Gastroesophageal sphincter (tissue), 4 donors: ENCODE data around the gene TPRN. TPM values are rescaled to one million over a fixed set of nuclear protein-coding genes. Genes with fewer than 3 reads are reported as not detected.

Experiments used
- ATAC-seq: fragments of 150-250 bp; one replicate; pipeline ENCODE4 v1.9.1; 2016; ENCODE audit warnings: mild to moderate bottlenecking, moderate library complexity
- H3K27ac ChIP-seq, 4 donors: fragments of 200-600 bp; sonication (generic) in 3 of 4; 1 replicate in 3 of 4; 2 replicates in 1 of 4; pipeline ENCODE4 v1.5.1; 2016 to 2019
- H3K27me3 ChIP-seq: fragments of 200-600 bp; sonication (generic); one replicate; pipeline ENCODE4 v1.5.1; 2019
- H3K36me3 ChIP-seq, 2 donors: fragments of 200-600 bp; sonication (generic); one replicate each; pipeline ENCODE4 v1.5.1; 2019; ENCODE audit warnings: control low read depth in 1 of 2
- H3K4me1 ChIP-seq, 3 donors: fragments of 200-600 bp; sonication (generic); 1 replicate in 2 of 3; 2 replicates in 1 of 3; pipeline ENCODE4 v1.5.1; 2016 to 2019; ENCODE audit warnings: control low read depth in 2 of 3
- H3K4me3 ChIP-seq, 2 donors: fragments of 200-600 bp; sonication (generic); one replicate each; pipeline ENCODE4 v1.5.1; 2019; ENCODE audit warnings: mild to moderate bottlenecking in 1 of 2, moderate library complexity in 1 of 2
- H3K9me3 ChIP-seq, 3 donors: fragments of 200-600 bp; sonication (generic); one replicate each; pipeline ENCODE4 v1.5.1; 2017 to 2019; ENCODE audit warnings: control low read depth in 2 of 3
- CTCF ChIP-seq, 4 experiments: fragments of 200-600 bp in 2 of 4; fragments of 450-650 bp in 2 of 4; sonication (generic) in 1 of 4; IDR thresholded peaks; one replicate each; pipeline ENCODE4 v1.5.1; 2017 to 2019; ENCODE audit warnings: antibody characterized with exemption in 4 of 4, mild to moderate bottlenecking in 2 of 4, moderate library complexity in 2 of 4
- EP300 ChIP-seq: sonication (generic); formaldehyde crosslinking; IDR thresholded peaks from one replicate; pipeline ENCODE4 v1.6.1; 2017; ENCODE audit warnings: antibody characterized with exemption, mild to moderate bottlenecking
- POLR2A ChIP-seq, 2 donors: fragments of 450-650 bp; IDR thresholded peaks; one replicate each; pipeline ENCODE4 v1.6.1; 2017; ENCODE audit warnings: antibody characterized with exemption in 2 of 2, mild to moderate bottlenecking in 2 of 2, moderate library complexity in 1 of 2
- POLR2AphosphoS5 ChIP-seq: sonication (generic); formaldehyde crosslinking; IDR thresholded peaks from one replicate; pipeline ENCODE4 v1.6.1; 2017; ENCODE audit warnings: antibody characterized with exemption
- WGBS, 2 donors: methylation state at CpG; one replicate each; pipeline ENCODE4 v1.1.5; 2018; ENCODE audit warnings: low coverage in 1 of 2; 5-methylcytosine and 5-hydroxymethylcytosine counted together
- total RNA-seq, 4 donors: library from RNA; depleted of rRNA; stranded (reverse); fragments of >200 nt; gene quantifications; one replicate each; pipeline ENCODE4 v1.1.0, GENCODE V29; 2016

The TPRN gene
- total RNA-seq, 4 donors from 2014 or later = 3.6 to 11.6 (median 6.1) TPM

DNA sequence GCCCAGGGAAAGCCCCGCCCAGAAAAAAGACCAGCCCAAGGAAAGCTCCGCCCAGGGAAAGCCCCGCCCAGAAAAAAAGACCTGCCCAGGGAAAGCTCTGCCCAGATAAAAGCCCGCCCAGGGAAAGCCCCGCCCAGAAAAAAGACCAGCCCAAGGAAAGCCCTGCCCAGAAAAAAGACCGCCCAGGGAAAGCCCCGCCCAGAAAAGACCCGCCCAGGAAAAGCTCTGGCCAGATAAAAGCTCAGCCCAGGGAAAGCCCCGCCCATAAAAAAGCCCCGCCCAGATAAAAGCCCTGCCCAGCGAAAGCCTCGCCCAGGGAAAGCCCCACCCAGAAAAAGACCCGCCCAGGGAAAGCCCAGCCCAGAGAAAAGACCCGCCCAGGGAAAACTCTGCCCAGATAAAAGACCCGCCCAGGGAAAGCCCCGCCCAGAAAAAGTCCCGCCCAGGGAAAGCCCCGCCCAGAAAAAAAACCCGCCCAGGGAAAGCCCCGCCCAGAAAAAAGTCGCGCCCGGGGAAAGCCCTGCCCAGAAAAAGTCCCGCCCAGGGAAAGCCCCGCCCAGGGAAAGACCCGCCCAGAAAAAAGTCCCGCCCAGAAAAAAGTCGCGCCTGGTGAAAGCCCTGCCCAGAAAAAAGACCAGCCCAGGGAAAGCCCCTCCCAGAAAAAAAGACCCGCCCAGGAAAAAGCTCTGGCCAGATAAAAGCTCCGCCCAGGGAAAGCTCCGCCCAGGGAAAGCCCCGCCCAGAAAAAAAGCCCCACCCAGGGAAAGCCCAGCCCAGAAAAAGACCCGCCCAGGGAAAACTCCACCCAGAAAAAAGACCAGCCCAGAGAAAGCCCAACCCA, 49.7 kb downstream of the TPRN start:
- Histone ChIP-seq H3K27me3 (peaks cover 78% of the 10 kb centered on the region), H3K4me1 (no peaks in the 10 kb centered on the region), H3K4me3 (no peak overlapping the region), H3K9me3 (no peaks in the 10 kb centered on the region), H3K27ac (no peak overlapping the region), H3K36me3 (no peaks in the 10 kb centered on the region)
- no peak for ATAC-seq
- WGBS, 2 donors = 30 to 45% methylated on average over 4 of the region's 34 CpGs
- TF ChIP-seq EP300 = no peak

DNA sequence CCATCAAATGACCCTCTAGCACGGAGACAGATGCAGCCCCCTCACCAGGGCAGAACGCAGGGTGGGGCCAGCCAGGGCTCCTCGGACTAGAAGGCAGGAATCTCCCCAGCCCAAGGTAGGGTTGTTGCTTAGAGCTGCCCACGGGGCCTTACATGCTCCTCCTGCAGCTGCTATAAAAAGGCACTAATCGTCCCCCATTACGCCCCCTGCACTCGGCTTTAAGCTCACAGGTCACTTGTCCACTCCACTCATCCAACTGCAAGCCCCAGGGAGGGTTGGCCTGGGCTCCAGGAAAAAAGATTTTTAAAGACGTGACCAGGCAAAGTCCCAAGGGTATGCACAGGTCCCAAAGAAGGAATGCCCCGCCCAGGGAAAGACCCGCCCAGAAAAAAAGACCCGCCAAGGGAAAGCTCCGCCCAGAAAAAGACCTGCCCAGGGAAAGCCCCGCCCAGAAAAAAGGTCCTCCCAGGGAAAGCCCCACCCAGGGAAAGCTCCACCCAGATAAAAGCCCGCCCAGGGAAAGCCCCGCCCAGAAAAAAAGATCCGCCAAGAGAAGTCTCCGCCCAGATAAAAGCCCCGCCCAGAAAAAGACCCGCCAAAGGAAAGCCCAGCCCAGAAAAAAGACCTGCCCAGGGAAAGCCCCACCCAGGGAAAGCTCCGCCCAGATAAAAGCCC, 50.5 kb downstream of the TPRN start:
- Histone ChIP-seq H3K9me3 (no peaks in the 10 kb centered on the region), H3K4me3 (no peak overlapping the region), H3K4me1 (no peaks in the 10 kb centered on the region), H3K27ac (no peak overlapping the region), H3K27me3 (peaks cover 78% of the 10 kb centered on the region), H3K36me3 (no peaks in the 10 kb centered on the region)
- WGBS, 2 donors = 48 to 72% methylated on average over 5 to 12 of the region's 20 CpGs
- TF ChIP-seq POLR2A (IDR thresholded peaks at IDR 0.05) (no peak), EP300 (no peak), CTCF (IDR thresholded peaks at IDR 0.05) (no peak), POLR2AphosphoS5 (no peak)
- ATAC-seq = no peak

DNA sequence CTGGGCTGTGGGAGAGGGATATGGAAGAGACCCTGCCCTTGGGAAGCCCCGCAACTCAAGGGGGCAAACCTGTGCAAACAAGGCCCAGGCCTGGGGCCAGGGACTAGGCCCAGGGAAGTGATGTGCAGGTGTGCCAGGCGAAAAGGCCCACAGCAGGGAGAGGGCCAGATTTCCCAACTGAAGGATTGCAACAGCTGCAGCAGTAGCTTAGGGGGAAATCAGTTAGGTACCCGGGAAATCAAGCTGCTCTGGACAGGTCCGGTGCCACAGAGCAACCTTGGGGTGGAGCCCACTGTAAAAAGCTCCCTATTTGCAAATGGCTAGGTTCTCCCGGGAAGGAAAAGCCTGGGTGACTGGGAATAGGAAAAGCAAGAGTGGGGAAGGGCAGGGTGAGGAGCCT, 51.2 kb downstream of the TPRN start:
- Histone ChIP-seq H3K4me3 (no peak overlapping the region), H3K36me3 (no peaks in the 10 kb centered on the region), H3K9me3 (no peaks in the 10 kb centered on the region), H3K27me3 (peaks cover 73% of the 10 kb centered on the region), H3K4me1 (no peaks in the 10 kb centered on the region), H3K27ac (no peak overlapping the region)
- ATAC-seq = no peak
- TF ChIP-seq POLR2A (IDR thresholded peaks at IDR 0.05) (no peak), CTCF (IDR thresholded peaks at IDR 0.05) (no peak), POLR2AphosphoS5 (no peak), EP300 (no peak)
- 71% methylated on average over 1 of the region's 5 CpGs; no CpG with 5 or more reads in 1 of the 2 donors for WGBS, 2 donors

GRCh38 chr9:137148661-137149060, 51.9 kb downstream of the TPRN start:
- Histone ChIP-seq H3K27me3 (peaks cover 77% of the 10 kb centered on the region), H3K9me3 (no peaks in the 10 kb centered on the region), H3K36me3 (no peaks in the 10 kb centered on the region), H3K4me3 (no peak overlapping the region), H3K4me1 (no peaks in the 10 kb centered on the region), H3K27ac (no peak overlapping the region)
- no CpG with 5 or more reads among the region's 19 CpGs for WGBS, 2 donors
- ATAC-seq = no peak
- no peak for TF ChIP-seq EP300
- TF ChIP-seq POLR2AphosphoS5 = no peak
- TF ChIP-seq CTCF (IDR thresholded peaks at IDR 0.05) = no peak
- no peak for TF ChIP-seq POLR2A (IDR thresholded peaks at IDR 0.05)

GRCh38 chr9:137148242-137148641, 52.3 kb downstream of the TPRN start:
- no peak for TF ChIP-seq EP300
- no peak overlapping the region for H3K27ac ChIP-seq
- no peaks in the 10 kb centered on the region for H3K9me3 ChIP-seq
- H3K27me3 ChIP-seq = peaks cover 77% of the 10 kb centered on the region
- no peak for ATAC-seq
- H3K36me3 ChIP-seq = no peaks in the 10 kb centered on the region
- no peaks in the 10 kb centered on the region for H3K4me1 ChIP-seq
- WGBS, 2 donors = 63% methylated on average over 10 of the region's 27 CpGs; no CpG with 5 or more reads in 1 of the 2 donors
- no peak overlapping the region for H3K4me3 ChIP-seq

- TF ChIP-seq POLR2AphosphoS5 (no peak), CTCF (IDR thresholded peaks at IDR 0.05) (no peak), EP300 (no peak), POLR2A (IDR thresholded peaks at IDR 0.05) (no peak)
- no peak overlapping the region for H3K4me3 ChIP-seq
- 52% methylated on average over 6 of the region's 24 CpGs; no CpG with 5 or more reads in 1 of the 2 donors for WGBS, 2 donors
- H3K27ac ChIP-seq = no peak overlapping the region
- no peak for ATAC-seq
- peaks cover 82% of the 10 kb centered on the region for H3K27me3 ChIP-seq
- H3K9me3 ChIP-seq = no peaks in the 10 kb centered on the region
- no peaks in the 10 kb centered on the region for H3K4me1 ChIP-seq
- H3K36me3 ChIP-seq = no peaks in the 10 kb centered on the region
These were observed 52.8 kb downstream of the TPRN start for GRCh38 chr9:137147793-137148160.
